Thyroid gland (tissue), 4 donors: ENCODE data around the gene GOLGA2. TPM values are rescaled to one million over a fixed set of nuclear protein-coding genes. Genes with fewer than 3 reads are reported as not detected.

ENCODE experiments used
- DNase-seq, 2 donors: peaks; one replicate each; pipeline ENCODE4 v3.0.0-alpha.2; 2019
- H3K27ac ChIP-seq, 3 donors: fragments of 200-600 bp; sonication (generic); 1 replicate in 2 of 3; 2 replicates in 1 of 3; pipeline ENCODE4 v1.5.1; 2016 to 2019; ENCODE audit warnings: mild to moderate bottlenecking in 1 of 3, moderate library complexity in 1 of 3
- H3K27me3 ChIP-seq: fragments of 200-600 bp; sonication (generic); one replicate; pipeline ENCODE4 v1.5.1; 2019
- H3K36me3 ChIP-seq, 2 donors: fragments of 200-600 bp; sonication (generic); one replicate each; pipeline ENCODE4 v1.5.1; 2016 to 2019
- H3K4me1 ChIP-seq, 2 donors: fragments of 200-600 bp; sonication (generic); one replicate each; pipeline ENCODE4 v1.5.1; 2017 to 2019
- H3K4me3 ChIP-seq, 3 donors: fragments of 200-600 bp; sonication (generic); replicated peaks in 1 of 3; 1 replicate in 2 of 3; 2 replicates in 1 of 3; pipeline ENCODE4 v1.5.1; 2016; ENCODE audit warnings: mild to moderate bottlenecking in 1 of 3
- H3K9me3 ChIP-seq: fragments of 200-600 bp; sonication (generic); one replicate; pipeline ENCODE4 v1.5.1; 2017
- CTCF ChIP-seq, 6 experiments: fragments of 200-600 bp in 3 of 6; fragments of 450-650 bp in 3 of 6; sonication (generic) in 3 of 6; IDR thresholded peaks; one replicate each; pipeline ENCODE4 v1.5.1; 2016 to 2019; ENCODE audit warnings: antibody characterized with exemption in 6 of 6, mild to moderate bottlenecking in 2 of 6, inconsistent platforms in 1 of 6, moderate library complexity in 1 of 6
- POLR2A ChIP-seq, 2 donors: fragments of 450-650 bp; IDR thresholded peaks; one replicate each; pipeline ENCODE4 v1.6.1; 2017; ENCODE audit warnings: antibody characterized with exemption in 2 of 2, mild to moderate bottlenecking in 2 of 2, moderate library complexity in 1 of 2
- WGBS, 2 donors: methylation state at CpG; one replicate each; pipeline ENCODE4 v1.1.5; 2017; 5-methylcytosine and 5-hydroxymethylcytosine counted together
- intact Hi-C: fragments of 100-400 bp; cut with DNase I; formaldehyde crosslinking; loops from one replicate; pipeline ENCODE4 v1.15.1; 2023
- total RNA-seq, 4 donors: library from RNA; depleted of rRNA; stranded (reverse); fragments of >200 nt; gene quantifications; one replicate each; pipeline ENCODE4 v1.2.3, GENCODE V29; 2016

GOLGA2 gene
- 100 to 1,000 TPM in 3 of 4 donors, 10 to 100 TPM in 1; 94.6 to 140 (median 118) TPM for total RNA-seq

- Histone ChIP-seq H3K4me1 (peaks cover 22 to 41% of the 10 kb centered on the region in 2 donors), H3K27ac (peak within 1 kb of the TSS; percentile 16 to 88 (median 85)), H3K4me3 (peak within 1 kb of the TSS; percentile 66 to 97 (median 70)), H3K9me3 (no peaks in the 10 kb centered on the region), H3K27me3 (no peaks in the 10 kb centered on the region), H3K36me3 (peaks cover 18 to 29% of the 10 kb centered on the region in 2 donors)
- intact Hi-C loops = loop anchor here (5.0 kb wide), 1 partner anchor 47 kb away; the partner anchor contains the start of genes COQ4 and TRUB2
- 1 to 2% methylated on average over 16 to 30 of the region's 57 CpGs for WGBS, 2 donors
- peak; percentile 17 to 38 for DNase-seq
- TF ChIP-seq CTCF (IDR thresholded peaks at IDR 0.05) = no peak
- no peak for TF ChIP-seq POLR2A (IDR thresholded peaks at IDR 0.05)
These were observed at the start of gene GOLGA2 for GRCh38 chr9:128275198-128276007. GOLGA2 (minus strand) TSS chr9:128276007; CDS start chr9:128275976, 31 bp downstream.

GRCh38 chr9:128324401-128324800 lies 48.6 kb upstream of the GOLGA2 start:
- no peaks in the 10 kb centered on the region for H3K27me3 ChIP-seq
- WGBS, 2 donors = 92 to 100% methylated on average over 1 of the region's 1 CpG
- no peaks in the 10 kb centered on the region for H3K9me3 ChIP-seq
- no peak overlapping the region for H3K27ac ChIP-seq
- peaks cover 5 to 22% of the 10 kb centered on the region in 2 donors for H3K4me1 ChIP-seq
- intact Hi-C loops = loop anchor here (5.0 kb wide), 1 partner anchor 47 kb away; the partner anchor contains the start of genes GOLGA2 and SWI5
- no peak overlapping the region for H3K4me3 ChIP-seq
- TF ChIP-seq POLR2A (IDR thresholded peaks at IDR 0.05) = no peak
- TF ChIP-seq CTCF (IDR thresholded peaks at IDR 0.05) = no peak
- no peak for DNase-seq
- H3K36me3 ChIP-seq = peaks cover 4 to 15% of the 10 kb centered on the region in 2 donors

GRCh38 chr9:128323791-128324190 lies 48.0 kb upstream of the GOLGA2 start:
- Histone ChIP-seq H3K4me1 (peaks cover 5 to 22% of the 10 kb centered on the region in 2 donors), H3K27me3 (no peaks in the 10 kb centered on the region), H3K4me3 (peak overlapping the region in 1 of 3 donors; percentile 82), H3K36me3 (peaks cover 4 to 15% of the 10 kb centered on the region in 2 donors), H3K9me3 (no peaks in the 10 kb centered on the region), H3K27ac (no peak overlapping the region)
- intact Hi-C loops = loop anchor here (5.0 kb wide), 1 partner anchor 46 kb away; the partner anchor contains the start of genes GOLGA2 and SWI5
- 77% methylated on average over 12 of the region's 12 CpGs for WGBS, 2 donors
- TF ChIP-seq CTCF (IDR thresholded peaks at IDR 0.05) (no peak), POLR2A (IDR thresholded peaks at IDR 0.05) (no peak)
- no peak for DNase-seq

GRCh38 chr9:128323212-128323730 lies 47.5 kb upstream of the GOLGA2 start:
- peaks cover 5 to 22% of the 10 kb centered on the region in 2 donors for H3K4me1 ChIP-seq
- H3K27me3 ChIP-seq = no peaks in the 10 kb centered on the region
- peaks cover 4 to 15% of the 10 kb centered on the region in 2 donors for H3K36me3 ChIP-seq
- intact Hi-C loops = loop anchor here (5.0 kb wide), 1 partner anchor 46 kb away; the partner anchor contains the start of genes GOLGA2 and SWI5
- H3K9me3 ChIP-seq = no peaks in the 10 kb centered on the region
- peak overlapping the region in 2 of 3 donors; percentile 85 to 92 for H3K27ac ChIP-seq
- 24% methylated on average over 14 to 16 of the region's 16 CpGs for WGBS, 2 donors
- peak overlapping the region; percentile 33 to 94 (median 82) for H3K4me3 ChIP-seq
- TF ChIP-seq POLR2A (IDR thresholded peaks at IDR 0.05) = no peak
- no peak for TF ChIP-seq CTCF (IDR thresholded peaks at IDR 0.05)
- no peak for DNase-seq
